ENCODE results near the gene ACAD11.
"Not testable (repeated sequence)": the region's sequence is repeated elsewhere in the genome, so short reads cannot be mapped to it uniquely, and the experiment has no call there.

The ACAD11 gene

DNA sequence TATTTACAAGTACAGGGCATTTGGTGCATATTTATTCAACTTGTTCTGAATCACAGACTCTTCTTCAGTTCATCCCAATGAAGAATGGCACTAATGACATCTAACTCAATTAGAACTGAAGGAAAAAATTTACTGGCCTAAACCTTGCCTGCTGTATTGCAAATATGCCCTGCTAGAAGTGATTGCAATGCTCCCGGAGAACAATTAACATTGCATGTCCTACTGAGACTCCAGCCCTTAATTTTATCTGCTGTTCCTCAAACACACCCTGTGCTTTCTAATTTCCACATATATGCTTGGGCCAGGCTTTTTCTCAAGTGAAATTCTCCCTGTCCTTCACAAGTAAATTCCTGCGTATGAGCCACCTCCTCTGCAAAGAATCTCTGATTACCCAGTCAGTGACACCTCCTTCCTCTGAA, 54.2 kb downstream of the ACAD11 start:
- DNase-seq (ENCODE audit: low read depth) = no peak

DNA sequence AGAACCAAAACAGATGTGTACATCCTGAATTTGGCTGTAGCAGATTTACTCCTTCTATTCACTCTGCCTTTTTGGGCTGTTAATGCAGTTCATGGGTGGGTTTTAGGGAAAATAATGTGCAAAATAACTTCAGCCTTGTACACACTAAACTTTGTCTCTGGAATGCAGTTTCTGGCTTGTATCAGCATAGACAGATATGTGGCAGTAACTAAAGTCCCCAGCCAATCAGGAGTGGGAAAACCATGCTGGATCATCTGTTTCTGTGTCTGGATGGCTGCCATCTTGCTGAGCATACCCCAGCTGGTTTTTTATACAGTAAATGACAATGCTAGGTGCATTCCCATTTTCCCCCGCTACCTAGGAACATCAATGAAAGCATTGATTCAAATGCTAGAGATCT, 59.0 kb downstream of the ACAD11 start:
- not testable (repeated sequence) for DNase-seq (ENCODE audit: low read depth)

DNA sequence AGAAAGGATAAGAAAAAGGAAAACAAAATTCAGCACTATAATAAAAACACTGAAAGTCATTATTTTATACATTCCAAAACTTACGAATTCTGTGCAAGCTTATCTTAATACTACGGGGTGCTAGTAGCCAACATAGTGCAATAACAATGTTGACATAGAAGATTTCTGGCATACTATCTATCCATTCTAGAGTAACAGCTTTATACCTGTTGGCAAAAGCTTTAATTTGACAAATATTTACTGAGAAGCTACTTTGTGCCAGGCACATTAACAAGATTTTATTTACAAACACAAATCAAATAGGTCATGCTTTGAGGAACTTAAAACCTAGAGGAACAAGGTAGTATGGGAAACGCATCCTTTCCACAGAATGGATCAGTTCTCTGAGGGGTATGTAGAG, 61.4 kb downstream of the ACAD11 start:
- DNase-seq (ENCODE audit: low read depth) = no peak

DNA sequence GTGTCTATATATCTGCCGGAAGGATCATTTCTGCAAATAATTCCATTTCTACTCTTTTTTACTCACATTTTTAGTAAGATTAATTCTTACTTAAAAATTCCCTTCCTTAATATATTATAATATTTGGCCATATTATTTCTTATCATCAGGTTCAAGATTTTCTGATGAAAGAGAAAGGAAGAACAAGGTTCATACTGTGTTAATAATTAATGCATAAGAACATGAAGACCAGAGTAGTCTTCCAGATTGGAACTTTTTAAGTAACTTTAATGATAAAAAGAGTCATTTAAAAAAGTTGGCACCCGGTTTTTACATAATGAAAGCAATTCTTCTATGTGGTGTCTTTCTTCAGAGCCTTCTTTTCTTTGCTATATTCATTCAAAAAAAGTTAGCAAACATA, 61.9 kb downstream of the ACAD11 start:
- DNase-seq (ENCODE audit: low read depth) = no peak

DNA sequence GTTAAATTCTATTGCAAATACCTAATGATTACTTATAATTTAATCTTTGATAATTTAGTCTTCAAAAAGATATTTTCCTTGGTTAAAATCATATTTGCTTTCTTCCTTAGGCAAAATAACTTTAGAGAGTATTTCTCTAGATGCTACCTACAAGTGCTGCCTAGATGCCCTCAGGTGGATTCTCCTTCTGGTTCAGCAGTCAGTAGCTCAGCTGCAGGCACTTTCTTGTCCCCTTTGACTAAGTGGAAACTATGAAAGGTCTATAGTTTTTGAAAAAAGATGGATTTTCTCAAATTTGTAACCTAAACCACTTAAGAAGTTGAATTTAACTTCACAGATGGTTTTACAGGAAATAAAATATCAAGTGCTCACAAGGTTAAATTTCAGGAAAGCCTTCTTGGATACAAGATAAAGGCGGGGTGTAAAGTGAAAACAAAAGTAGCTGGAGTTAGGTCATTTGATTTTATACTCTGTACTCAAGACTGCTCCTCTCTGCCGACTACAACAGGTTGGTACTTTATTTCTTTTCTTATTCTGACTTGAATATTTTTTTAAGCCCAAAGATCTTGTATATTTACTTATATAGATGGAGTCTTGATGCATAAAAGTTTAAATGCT, 62.7 kb downstream of the ACAD11 start, which contains the start of gene ACKR4:
ACKR4 (plus strand) TSS at position 455 of the 618 bp plus-strand sequence. CDS start 3,128 bp downstream, outside the sequence.
- DNase-seq (ENCODE audit: low read depth) = no peak

DNA sequence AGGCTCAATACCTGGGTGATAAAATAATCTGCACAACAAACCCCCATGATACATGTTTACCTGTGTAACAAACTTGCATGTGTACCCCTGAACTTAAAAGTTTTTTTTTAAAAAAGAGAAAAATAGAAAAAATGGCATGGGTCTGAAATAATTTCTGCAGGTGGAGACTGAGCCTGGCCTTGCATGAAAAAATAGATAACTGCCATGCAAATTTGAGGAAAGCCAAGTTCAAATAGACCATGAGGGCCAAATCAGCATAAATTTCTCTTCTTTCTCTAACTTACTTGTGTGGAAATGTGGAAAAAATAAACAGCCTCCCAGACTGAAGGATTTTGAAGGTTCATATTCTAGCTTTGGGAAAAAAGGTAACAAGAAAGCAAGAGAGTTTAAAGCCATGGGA, 63.3 kb downstream of the ACAD11 start:
- DNase-seq (ENCODE audit: low read depth) = no peak

DNA sequence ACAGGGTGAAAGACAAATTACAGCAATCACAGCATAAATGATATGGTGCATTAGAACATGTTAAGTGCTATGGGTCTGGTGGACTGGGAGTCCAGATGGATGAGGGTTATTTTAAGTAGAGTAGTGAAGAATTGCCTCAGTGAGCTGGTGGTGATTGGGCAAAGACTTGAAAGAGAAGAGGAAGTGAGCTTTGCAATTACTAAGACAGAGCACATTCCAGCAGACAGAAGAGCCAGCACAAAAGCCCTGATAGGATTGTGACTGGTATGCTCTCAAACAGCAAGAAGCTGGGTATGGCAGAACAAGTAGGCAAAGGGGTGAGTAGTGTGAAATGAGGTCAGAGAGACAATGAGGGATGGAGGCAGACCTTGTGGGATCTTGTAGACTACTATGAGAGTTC, 64.6 kb downstream of the ACAD11 start:
- DNase-seq (ENCODE audit: low read depth) = no peak

DNA sequence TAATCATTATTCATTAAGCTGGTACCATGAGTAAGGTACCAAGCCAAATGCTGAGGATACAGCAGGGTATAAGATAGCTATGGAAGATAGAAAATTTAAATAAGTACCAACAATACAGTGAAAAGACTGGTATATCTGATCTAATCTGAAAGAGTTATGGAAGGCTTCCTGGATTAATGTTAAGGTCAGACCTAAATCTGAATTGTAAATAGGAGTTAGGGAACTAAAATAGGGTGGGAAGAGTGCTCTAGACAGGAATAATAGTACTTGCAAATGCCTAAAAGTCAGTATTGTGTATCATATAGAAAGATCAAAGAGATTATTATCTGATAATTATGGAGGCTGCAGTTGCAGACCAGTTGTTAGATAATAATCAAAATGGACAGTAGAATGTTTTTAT, 65.1 kb downstream of the ACAD11 start:
- no peak for DNase-seq (ENCODE audit: low read depth)

DNA sequence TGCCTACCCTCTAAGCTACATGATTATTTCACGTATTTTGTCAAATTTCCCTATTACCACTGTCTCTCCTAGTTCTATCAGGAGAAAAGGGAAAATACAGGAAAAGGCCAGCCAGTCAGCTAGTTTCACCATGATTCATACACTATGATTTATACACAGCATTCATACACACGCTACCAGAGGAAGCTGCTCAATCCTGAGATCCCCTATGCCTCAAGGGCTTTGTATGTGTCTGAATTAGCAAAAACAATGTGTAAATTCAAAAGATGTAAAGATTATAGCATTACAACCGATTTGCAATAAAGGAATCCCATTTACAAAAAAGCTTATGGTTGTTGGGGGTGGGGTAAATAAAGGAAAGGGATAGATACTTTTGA, 65.7 kb downstream of the ACAD11 start:
- no peak for DNase-seq (ENCODE audit: low read depth)

DNA sequence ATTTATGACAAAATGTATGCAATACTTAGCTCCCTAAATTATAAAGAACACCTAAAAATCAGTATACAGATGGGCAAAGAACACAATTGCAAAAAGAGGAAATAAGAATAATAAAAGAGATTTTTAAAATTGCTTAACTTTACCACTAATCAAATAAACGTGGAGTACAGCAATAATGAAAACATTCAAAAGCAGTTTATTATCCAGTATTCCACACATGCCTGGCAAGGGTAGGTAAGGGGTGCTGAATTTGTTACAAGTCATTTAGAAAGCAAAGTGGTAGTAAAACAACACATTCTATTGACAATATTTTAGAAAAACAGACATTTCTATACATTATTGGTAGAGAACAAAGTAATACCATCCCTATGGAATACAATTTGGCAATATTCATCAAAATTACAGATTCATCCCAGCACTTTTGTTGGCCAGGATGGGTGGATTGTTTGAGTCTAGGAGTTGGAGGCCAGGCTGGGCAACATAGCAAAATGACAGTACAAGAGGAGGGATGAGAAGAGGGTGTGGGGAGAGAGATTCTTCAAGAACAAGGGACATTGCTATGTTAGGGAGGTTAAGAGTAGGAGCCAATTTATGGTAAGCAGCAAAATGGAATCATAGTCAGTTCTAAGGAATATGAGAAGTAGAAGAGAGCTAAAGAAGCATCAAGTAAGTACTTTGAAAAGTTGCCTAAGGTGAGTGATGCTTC, 66.2 kb downstream of the ACAD11 start:
- no peak for DNase-seq (ENCODE audit: low read depth)

DNA sequence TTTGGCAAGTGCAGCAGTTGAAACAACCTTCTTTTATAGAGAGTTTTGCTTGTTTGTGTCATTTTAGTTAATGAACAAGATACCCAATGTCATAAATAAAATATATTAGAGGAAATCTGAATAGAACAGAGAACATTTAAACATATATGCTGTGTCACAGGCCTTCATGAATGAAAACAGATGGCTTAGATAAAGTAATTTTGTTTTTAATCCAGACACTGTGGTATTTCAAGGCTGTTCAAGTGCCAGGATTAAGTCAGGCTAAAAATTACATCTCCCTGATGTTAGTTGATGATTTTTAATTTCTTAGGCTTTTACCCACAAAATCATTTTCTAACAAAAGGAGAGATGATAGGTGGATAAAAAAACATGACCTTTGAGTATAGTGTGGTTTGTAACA, 67.4 kb downstream of the ACAD11 start:
- no peak for DNase-seq (ENCODE audit: low read depth)

DNA sequence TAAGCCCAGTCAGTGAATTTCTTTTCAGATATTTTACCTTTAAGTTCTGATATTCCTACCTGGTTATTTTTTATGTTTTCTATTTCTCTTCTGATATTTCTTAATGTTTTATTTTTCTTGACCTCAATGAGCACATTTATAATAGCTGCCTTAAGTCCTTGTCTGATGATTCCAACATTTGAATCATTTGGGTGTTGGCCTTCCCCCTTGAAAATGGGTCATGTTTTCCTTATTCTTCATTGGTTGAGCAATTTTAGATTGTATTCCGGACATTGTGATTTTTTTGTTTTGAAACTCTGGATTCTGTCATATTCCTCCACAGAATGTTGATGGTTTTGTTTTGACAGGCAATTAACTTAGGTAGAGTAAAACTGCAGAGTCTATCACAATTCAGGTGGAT, 72.2 kb downstream of the ACAD11 start:
- DNase-seq (ENCODE audit: low read depth) = no peak

DNA sequence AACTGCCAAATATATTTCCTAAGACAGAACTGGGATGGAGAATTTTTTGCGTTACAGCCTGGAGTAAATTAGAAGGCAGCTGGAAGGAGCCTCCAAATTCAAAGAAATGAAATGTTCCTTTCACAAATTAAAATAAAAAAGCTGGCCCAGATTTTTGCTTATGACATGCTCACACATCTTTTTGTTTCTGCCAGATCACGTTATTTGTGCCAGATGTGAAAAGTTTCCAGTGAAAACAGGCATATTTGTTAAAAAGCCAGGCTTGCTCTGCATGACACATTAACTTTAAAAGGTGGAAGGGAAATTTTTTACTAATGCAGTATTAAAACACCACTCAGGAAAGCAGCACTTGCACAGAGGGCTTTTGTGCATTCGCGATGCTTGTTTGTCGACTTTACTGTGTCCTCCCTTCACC, 85.8 kb downstream of the ACAD11 start:
- no peak for DNase-seq (ENCODE audit: low read depth)

DNA sequence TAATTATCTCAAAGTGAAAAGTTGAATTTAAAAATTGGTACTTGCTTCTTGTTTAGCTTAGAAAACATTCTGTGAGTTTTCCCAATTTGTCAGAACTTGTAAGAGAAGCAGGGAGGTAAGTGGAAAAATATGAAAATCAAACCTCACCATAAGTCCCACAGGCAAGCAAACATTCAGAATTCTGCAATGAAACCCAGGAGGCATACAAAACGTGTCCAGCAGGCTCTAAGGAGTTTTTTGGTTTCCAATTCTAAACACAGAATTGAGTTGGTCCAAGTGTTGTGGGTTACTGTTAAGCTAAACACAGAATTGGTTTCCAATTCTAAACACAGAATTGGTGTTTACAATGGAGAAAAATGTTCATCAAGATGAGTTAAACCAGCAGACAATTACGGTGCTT, 89.6 kb downstream of the ACAD11 start:
- no peak for DNase-seq (ENCODE audit: low read depth)

DNA sequence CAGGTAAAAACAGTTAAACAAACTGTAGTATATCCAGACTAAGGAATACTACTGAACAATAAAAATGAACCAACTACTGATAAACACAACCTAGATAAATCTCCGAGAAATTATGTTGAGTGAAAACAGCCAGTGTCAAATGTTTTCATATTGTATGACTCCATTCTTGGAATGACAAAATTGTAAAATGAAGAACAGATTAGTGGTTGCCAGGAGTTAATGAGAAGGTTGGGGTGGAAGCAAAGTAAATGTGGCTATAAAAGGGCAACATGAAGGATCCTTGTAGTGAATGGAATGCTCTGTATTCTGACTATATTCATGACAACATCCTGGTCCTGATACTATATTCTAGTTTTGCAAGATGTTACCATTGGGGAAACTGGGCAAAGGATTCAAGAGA, 90.0 kb downstream of the ACAD11 start:
- DNase-seq (ENCODE audit: low read depth) = no peak

DNA sequence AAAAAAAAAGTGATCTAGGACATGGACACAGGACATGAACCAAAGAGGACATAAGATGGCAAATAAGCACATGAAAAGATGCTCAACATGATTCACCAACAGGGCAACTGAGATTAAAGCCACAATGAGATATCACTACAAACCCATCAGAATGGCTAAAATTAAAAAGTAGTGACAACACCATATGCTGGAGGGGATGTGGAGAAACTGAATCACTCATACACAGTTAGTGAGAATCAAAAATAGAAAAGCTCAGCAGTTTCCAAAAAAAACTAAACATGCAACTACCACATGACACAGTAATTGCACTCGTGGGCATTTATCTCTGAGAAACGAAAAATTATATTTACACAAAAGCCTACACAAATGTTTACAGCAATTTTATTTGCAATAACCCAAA, 90.5 kb downstream of the ACAD11 start:
- no peak for DNase-seq (ENCODE audit: low read depth)

DNA sequence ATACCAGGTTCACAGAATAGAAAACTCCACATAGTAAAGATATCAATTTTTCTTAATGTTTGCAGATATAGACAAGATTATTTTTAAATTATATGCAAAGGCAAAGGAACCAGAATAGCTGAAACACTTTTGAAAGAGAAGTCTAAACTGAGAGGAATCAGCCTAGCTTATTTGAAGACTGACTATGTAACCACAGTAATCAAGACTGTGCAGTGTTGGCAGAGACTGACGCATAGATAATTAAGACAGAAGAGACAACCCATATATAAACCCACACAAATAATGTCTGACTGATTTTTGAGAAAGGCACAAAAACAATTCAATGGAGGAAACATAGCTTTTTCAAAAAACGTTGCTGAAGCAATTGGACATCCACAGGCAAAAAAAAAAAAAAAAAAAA, 91.2 kb downstream of the ACAD11 start:
- DNase-seq (ENCODE audit: low read depth) = no peak

DNA sequence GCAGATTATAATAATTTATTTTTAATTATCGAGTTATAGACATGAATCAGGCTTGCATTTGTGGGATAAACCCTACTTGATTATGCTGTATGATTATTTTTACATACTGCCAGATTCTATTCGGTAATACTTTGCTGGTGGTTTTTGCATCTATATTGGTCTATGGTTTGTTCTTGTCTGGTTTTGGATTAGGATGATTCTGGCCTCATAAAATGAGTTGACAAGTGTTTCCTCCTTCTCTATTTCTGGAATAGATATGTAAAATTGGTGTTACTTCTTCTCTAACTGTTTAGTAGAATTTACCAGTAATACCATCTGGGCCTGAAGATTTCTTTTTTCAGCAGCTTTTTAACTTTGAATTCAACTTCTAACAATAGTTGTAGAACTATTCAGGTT, 95.5 kb downstream of the ACAD11 start:
- no peak for DNase-seq (ENCODE audit: low read depth)

DNA sequence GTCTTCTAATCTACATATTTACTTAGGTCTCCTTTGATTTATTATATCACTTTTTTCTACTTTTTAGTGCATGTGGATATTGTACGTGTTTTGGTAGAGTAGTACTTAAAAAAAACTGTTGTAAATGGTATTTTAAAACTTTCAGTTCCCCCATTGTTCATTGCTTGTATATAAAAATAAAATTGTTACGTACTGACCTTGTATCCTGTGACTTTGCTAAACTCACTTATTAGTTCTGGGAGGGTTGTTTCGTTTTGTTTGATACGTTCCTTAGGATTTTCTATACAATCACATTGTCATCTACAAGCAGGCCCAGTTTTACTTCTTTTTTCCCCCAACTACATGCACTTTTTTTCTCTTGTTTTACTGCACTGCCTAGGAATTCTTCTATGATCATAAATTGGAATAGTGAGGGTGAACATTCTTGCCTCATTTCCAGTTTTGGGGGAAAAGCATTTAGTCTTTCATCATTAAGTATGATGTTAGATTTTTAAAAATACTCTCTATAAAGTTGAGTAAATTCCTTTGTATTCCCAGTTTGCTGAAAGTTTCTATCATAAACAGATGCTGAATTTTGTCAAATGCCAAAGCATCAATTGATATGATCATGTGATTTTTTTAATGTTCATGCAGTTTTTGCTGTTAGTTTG, 96.1 kb downstream of the ACAD11 start:
- DNase-seq (ENCODE audit: low read depth) = no peak

DNA sequence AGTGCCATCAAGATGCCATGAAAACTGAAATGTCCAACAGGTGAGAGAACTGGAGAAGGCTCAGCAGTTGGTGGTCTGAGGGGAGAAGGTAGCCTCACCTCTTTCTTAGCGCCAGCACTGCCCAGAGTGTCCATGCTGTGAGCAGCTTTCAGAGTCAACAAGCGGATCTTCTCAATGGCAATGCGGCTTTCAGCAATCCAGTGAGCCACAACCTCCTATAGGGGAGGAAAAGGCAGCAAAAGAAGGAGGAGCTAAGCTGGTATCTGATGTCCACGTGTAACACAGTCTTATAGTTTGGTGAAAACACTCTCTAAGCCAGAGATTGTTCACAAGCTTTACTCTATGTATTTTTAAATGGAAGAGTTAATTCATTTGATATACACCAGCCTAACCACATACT, 98.6 kb downstream of the ACAD11 start:
- no peak for DNase-seq (ENCODE audit: low read depth)

DNA sequence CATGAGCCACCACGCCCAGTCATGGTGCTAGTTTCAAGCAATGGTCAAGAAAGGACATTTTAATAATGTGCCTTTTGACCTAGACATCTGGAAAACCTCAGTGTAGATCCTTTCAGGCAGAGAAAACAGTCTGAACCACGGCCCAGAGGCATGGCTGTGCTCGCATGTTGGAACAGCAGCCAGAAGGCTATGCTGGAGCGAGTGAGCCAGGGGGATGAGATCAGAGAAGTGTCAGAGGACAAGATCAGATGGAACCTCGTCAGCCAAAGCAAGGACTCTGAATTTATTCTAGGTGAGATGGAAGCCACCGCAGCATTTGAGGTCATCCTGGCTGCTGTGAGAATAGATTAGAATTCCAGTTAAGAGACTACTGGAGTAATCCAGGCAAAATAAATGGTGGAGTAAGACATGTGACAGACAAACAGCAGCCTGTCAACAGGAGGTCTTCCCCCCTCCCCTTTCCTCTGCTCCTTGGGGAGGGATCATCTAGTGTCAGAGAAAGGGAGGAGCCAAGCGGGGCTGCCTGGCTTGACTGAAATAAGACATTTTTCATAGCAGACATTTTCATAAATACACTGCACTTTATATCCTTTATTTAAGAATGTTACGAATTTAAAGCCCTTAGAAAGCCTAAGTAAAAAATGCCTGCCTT, 103.0 kb downstream of the ACAD11 start:
- no peak for DNase-seq (ENCODE audit: low read depth)

DNA sequence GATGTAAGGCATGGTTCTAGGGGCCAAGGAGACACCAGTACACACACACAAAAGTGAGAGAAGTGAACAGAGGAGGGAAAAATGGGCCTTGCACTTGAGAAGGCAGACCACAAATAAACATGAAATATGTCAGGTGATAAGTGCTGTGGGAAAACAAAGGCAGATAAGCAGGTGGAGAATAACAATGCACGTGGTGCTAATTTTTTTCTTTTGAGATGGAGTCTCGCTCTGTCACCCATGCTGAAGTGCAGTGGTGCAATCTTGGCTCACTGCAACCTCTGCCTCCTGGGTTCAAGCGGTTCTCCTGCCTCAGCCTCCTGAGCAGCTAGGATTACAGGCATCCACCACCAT, 103.6 kb downstream of the ACAD11 start:
- not testable (repeated sequence) for DNase-seq (ENCODE audit: low read depth)
